Colonic mucosa (tissue), 4 donors: Measurements from ENCODE around the gene TMEM30A. TPM values are rescaled to one million over a fixed set of nuclear protein-coding genes. Genes with fewer than 3 reads are reported as not detected.

ENCODE experiments used
- DNase-seq: peaks from one replicate; pipeline ENCODE4 v3.0.0-alpha.2; 2020
- H3K27ac ChIP-seq: fragments of 200-600 bp; one replicate; pipeline ENCODE4 v1.8.0; 2021
- H3K27me3 ChIP-seq: fragments of 200-600 bp; one replicate; pipeline ENCODE4 v1.8.0; 2021
- H3K36me3 ChIP-seq: fragments of 200-600 bp; one replicate; pipeline ENCODE4 v1.8.0; 2021
- H3K4me1 ChIP-seq: fragments of 200-600 bp; one replicate; pipeline ENCODE4 v1.8.0; 2021; ENCODE audit warnings: mild to moderate bottlenecking
- H3K4me3 ChIP-seq: fragments of 200-600 bp; one replicate; pipeline ENCODE4 v1.8.0; 2021
- H3K9ac ChIP-seq, 2 donors: one replicate each; pipeline ENCODE4 v1.7.0; 2013; ENCODE audit warnings: control low read depth in 2 of 2, low read depth in 2 of 2, low read length in 2 of 2
- H3K9me3 ChIP-seq: fragments of 200-600 bp; one replicate; pipeline ENCODE4 v1.8.0; 2021
- intact Hi-C: fragments of 100-400 bp; cut with DNase I; formaldehyde crosslinking; loops from one replicate; pipeline ENCODE4 v1.14.1; 2022
- total RNA-seq, 2 donors: library from RNA; stranded (reverse); fragmentation: NEBNext Ultra II Directional in 1 of 2; extraction: Animal tissue kit (Norgen Biotek cat#: 25700) in 1 of 2; gene quantifications; one replicate each; pipeline ENCODE4 v1.2.1, GENCODE V29; 2021
- TF ChIP-seq, protein P1 (sequence below): fragments of 200-600 bp; IDR thresholded peaks from one replicate; pipeline ENCODE4 v1.8.0; 2022; ENCODE audit warnings: antibody characterized with exemption, mild to moderate bottlenecking
- donor health status: healthy.
- donor health status: DM: no; HTN: no; CAD: no.
- donor health status: DM: no; HTN: no; CAD: no.

TMEM30A gene
- total RNA-seq, 2 donors from 2014 or later = 69.5 to 112 TPM

GRCh38 chr6:75326557-75327258 lies 42.1 kb upstream of the TMEM30A start:
- H3K27ac ChIP-seq = no peak overlapping the region
- H3K4me3 ChIP-seq = no peak overlapping the region
- H3K9me3 ChIP-seq = no peaks in the 10 kb centered on the region
- TF ChIP-seq, protein P1, sequence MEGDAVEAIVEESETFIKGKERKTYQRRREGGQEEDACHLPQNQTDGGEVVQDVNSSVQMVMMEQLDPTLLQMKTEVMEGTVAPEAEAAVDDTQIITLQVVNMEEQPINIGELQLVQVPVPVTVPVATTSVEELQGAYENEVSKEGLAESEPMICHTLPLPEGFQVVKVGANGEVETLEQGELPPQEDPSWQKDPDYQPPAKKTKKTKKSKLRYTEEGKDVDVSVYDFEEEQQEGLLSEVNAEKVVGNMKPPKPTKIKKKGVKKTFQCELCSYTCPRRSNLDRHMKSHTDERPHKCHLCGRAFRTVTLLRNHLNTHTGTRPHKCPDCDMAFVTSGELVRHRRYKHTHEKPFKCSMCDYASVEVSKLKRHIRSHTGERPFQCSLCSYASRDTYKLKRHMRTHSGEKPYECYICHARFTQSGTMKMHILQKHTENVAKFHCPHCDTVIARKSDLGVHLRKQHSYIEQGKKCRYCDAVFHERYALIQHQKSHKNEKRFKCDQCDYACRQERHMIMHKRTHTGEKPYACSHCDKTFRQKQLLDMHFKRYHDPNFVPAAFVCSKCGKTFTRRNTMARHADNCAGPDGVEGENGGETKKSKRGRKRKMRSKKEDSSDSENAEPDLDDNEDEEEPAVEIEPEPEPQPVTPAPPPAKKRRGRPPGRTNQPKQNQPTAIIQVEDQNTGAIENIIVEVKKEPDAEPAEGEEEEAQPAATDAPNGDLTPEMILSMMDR = no peak
- H3K4me1 ChIP-seq = no peaks in the 10 kb centered on the region
- H3K9ac ChIP-seq = no peak overlapping the region
- no peaks in the 10 kb centered on the region for H3K27me3 ChIP-seq
- intact Hi-C loops = no loop called here
- DNase-seq = no peak
- H3K36me3 ChIP-seq = no peaks in the 10 kb centered on the region

DNA sequence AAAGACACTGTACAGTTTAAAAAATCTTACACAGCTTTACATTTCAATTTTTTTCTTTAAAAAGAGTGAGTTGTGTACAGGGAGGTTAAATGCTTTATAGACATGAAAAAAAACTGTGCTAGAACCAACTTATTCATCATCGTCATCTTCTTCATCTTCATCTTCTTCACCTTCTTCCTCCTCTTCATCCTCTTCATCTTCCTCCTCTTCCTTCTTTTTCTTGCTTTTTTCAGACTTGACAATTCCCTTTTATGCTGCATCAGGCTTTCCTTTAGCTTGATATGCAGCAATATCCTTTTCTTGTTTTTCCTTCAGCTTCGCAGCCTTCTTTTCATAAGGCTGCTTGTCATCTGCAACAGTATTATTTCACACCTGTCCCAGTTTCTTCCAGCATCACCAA lies 34.3 kb upstream of the TMEM30A start:
- TF ChIP-seq, protein P1 = no peak
- intact Hi-C loops = no loop called here
- Histone ChIP-seq H3K27me3 (no peaks in the 10 kb centered on the region), H3K27ac (no peak overlapping the region), H3K36me3 (no peaks in the 10 kb centered on the region), H3K4me1 (no peaks in the 10 kb centered on the region), H3K4me3 (no peak overlapping the region), H3K9ac (no peak overlapping the region), H3K9me3 (no peaks in the 10 kb centered on the region)
- DNase-seq = no peak

DNA sequence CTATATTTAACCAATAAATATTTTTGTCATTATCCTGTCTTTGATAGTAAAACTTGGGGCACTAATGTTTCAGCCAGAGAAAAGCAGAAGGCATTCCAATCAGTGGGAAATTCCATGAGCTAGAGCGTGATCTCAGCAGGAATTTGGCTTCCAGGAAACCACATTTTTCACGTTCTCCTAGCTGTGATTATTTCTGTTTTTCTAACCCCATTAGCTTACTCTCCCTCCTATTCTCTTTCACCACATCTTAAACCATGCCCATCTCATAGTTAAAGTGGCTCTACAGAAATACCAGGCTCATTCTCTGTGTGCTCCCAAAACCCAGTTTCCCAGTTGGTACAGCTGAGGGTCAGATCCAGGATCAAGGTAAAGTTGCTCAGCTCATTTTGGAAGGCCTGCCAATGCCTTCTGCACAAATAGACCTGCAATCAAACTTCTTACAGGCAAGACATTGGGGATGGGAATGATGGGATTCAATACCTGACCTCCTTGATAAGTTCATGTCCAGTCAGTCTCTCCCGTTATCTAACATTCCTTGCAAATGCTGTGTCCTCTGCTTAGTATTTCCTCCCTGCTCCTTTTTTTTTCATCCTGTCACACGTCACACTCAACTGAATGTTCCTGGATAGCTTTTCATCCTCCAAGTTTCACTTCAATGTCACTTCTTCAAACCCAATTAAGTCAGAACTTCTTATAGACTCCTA lies 33.1 kb upstream of the TMEM30A start:
- DNase-seq = no peak
- TF ChIP-seq, protein P1 = no peak
- no peak overlapping the region for H3K4me3 ChIP-seq

DNA sequence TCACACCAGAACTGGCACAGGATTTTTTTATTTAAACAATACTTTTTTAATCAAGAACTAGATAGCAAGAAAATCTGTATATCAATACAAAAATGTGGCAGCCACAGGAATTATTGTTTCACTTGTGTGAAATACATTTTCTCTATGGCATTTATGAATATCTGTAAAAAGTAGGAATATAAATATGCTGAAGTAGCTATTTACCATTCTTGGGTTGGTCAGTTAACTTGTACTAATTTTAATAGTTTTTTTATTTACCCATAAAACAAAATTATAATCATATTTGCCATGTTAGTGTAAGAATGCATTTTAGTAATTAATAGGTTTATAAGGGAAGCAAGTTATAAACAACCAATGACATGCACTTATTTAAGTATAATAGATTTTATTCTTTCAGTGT lies 31.4 kb upstream of the TMEM30A start:
- no peaks in the 10 kb centered on the region for H3K36me3 ChIP-seq
- DNase-seq = no peak
- intact Hi-C loops = no loop called here
- H3K27me3 ChIP-seq = no peaks in the 10 kb centered on the region
- no peaks in the 10 kb centered on the region for H3K9me3 ChIP-seq
- H3K4me3 ChIP-seq = no peak overlapping the region
- TF ChIP-seq, protein P1 = no peak
- H3K4me1 ChIP-seq = no peaks in the 10 kb centered on the region
- no peak overlapping the region for H3K9ac ChIP-seq
- no peak overlapping the region for H3K27ac ChIP-seq

More for the DNA sequence above, 33.1 kb upstream of the TMEM30A start:
- Histone ChIP-seq H3K9ac (no peak overlapping the region), H3K9me3 (no peaks in the 10 kb centered on the region), H3K36me3 (no peaks in the 10 kb centered on the region), H3K27me3 (no peaks in the 10 kb centered on the region), H3K27ac (no peak overlapping the region), H3K4me1 (no peaks in the 10 kb centered on the region)
- intact Hi-C loops = no loop called here

GRCh38 chr6:75308250-75308988 lies 23.8 kb upstream of the TMEM30A start:
- DNase-seq = no peak
- intact Hi-C loops = no loop called here
- H3K9ac ChIP-seq = no peak overlapping the region
- no peaks in the 10 kb centered on the region for H3K36me3 ChIP-seq
- TF ChIP-seq, protein P1 = no peak
- H3K27ac ChIP-seq = no peak overlapping the region
- H3K4me1 ChIP-seq = no peaks in the 10 kb centered on the region
- no peaks in the 10 kb centered on the region for H3K27me3 ChIP-seq
- H3K9me3 ChIP-seq = no peaks in the 10 kb centered on the region
- H3K4me3 ChIP-seq = no peak overlapping the region
